Medulla oblongata (tissue), 1 donor: ENCODE data around the gene SARS2.

Experiments
- DNase-seq: peaks from one replicate; pipeline ENCODE4 v3.0.0-alpha.2; 2015; ENCODE audit errors: extremely low spot score

SARS2 gene

GRCh38 chr19:38917921-38918491, 12.6 kb downstream of the SARS2 start:
- no peak for DNase-seq

DNA sequence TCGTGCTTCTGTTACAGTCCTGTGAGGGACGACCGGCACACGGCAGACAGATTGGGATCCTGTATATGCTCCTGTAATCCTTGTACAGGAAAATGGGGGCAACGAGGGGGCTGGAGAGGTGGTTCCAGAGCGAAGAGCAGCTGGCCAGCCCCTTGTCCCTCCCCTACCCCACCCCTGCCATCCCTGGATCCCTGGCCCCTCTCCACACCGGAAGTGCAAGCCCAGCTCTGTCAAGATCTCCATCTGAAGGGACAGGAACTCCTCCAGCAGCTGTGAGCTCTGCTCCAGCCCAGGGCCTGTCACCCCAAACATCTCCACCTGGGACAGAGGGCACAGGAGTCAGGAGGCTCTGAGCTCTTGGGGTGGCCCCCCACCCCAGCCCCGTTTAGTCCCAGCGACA, 13.0 kb downstream of the SARS2 start:
- DNase-seq, result no peak

- no peak for DNase-seq
Observed at GRCh38 chr19:38915329-38916321, 14.9 kb downstream of the SARS2 start.

DNA sequence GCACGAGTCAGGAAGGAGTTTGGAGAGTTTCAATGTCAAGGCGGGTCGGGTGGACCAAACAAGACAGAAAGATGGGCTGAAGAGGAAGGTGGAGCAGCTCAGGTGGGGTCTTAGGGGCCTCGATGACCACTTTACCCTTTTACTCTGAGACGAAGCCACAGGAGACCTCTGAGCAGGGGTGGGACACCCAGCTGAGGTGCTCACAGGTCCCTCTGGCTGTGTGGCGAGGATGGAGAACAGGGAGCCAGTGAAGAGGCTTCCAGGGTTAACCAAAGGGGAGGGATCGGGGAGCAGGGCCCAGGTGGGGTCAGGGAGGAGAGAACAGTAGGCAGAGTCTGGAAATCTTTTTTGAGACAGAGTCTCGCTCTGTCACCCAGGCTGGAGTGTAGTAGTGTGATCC, 16.6 kb downstream of the SARS2 start:
- DNase-seq, result no peak

- no peak for DNase-seq
Observed at GRCh38 chr19:38912600-38913514, 17.7 kb downstream of the SARS2 start.

DNA sequence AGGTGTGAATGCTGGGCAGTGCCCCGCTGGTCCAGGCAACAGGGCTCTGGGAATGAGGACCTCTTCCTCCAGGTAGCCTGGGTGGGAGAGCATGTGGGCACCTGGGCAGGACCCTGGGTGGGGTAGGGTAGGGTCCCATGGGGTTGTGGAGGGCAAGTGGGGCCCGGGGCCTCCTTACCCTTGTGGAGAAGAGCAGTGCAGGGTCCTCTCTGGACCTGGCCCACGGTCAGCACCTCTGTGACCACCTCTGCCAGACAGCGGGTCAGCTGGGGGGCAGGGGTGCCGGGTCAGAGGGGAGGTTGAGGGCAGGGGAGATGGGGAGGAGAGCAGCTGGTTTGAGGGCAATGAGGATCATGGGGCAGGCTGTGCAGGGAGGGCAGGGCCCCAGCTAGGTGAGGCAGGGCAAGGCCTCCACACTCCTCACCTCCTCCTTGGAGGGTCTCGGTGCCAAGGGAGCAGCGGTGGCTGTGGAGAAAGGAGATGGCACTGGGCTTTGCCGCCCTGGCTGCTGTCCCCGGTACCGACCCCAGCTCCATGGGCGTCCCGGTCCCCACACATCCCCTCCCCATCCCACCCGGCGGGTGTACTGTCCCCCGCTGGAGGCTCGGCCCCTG, 19.1 kb downstream of the SARS2 start:
- no peak for DNase-seq

DNA sequence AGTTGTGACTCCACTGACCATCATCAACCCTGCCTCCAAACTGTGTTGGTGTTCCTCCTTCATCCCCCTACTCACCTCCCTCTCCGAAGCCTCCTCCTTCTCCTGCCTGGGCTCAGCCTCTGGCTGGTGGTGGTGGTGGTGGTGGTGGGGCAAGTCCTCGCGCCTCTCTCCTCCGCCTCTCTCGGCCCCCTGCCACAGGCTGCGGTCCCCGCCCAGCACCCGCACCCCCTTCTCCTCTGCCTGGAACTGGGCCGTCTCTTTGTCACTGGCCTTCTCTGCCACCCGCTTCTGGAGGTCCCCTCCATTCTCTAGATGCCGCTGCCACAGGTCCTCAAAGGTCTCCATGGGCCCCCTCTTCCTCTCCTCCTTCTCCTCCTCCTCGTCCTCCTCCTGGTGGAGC, 20.1 kb downstream of the SARS2 start:
- DNase-seq, result no peak

DNA sequence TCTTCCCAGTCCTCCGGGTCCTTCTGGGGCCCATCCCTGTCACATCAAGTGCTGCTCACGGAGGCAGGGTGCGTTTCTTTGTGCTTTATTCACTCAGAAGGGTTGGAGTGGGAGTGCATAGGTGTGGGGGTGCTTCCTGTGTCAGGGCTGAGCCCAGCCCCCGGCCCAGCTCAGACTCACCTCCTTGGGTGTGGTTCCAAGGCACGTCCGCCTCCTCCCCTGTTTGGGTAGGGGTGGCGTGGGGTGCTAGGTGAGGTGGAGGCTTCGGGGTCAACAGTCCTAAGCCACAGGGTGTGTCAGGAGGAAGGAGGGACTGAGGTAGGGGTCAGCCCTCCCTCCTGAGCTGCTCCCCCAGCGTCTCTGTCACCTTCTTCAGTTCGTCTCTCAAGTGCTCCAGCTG, 21.7 kb downstream of the SARS2 start:
- no peak for DNase-seq

GRCh38 chr19:38907670-38908069, 22.9 kb downstream of the SARS2 start:
- DNase-seq, result no peak

DNA sequence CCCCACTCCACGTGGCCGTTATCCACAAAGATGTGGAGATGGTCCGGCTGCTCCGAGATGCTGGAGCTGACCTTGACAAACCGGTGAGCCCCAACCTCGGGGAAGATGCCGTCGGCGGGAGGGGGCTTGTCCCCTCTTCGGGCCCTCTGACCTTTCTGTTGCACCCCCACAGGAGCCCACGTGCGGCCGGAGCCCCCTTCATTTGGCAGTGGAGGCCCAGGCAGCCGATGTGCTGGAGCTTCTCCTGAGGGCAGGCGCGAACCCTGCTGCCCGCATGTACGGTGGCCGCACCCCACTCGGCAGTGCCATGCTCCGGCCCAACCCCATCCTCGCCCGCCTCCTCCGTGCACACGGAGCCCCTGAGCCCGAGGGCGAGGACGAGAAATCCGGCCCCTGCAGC, 23.3 kb downstream of the SARS2 start:
- DNase-seq, result no peak

DNA sequence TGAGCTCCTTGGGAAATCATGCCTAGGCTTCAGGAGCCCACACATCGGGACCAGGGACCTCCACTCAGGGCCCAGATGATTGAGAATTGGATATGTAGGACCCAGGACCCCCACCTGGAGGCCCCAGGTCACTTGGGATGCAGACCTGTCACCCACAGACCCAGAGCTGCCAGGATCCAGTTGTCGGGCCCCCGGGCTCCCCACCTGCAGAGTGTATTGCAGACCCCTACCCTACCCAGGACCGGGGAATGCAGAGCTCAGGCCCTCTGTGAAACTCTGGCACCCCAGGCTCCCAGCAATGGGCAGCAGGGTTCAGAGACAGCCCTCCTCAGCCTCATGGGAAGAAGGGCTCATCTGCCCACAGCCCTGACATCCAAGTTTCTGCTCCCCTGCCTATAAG, 24.9 kb downstream of the SARS2 start:
- no peak for DNase-seq

GRCh38 chr19:38904581-38905539, 25.7 kb downstream of the SARS2 start:
- DNase-seq, result no peak

DNA sequence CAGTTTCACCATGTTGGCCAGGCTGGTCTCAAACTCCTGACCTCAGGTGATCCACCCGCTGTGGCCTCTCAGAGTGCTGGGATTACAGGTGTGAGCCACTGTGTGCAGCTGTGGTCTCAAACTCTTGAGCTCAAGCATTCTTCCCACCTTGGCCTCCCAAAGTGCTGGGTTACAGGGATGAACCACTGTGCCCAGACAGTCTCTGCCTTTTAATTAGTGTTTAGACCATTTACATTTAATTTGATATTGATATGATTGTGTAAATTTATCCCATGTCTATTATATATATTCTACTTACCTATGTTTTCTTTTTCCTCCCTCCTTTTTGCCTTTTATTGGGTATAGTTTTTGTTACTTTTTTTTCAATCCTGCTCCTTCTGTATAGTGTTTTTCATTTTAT, 28.9 kb downstream of the SARS2 start:
- no peak for DNase-seq

GRCh38 chr19:38900743-38901190, 29.8 kb downstream of the SARS2 start:
- no peak for DNase-seq

- DNase-seq, result peak; percentile 80
Observed at GRCh38 chr19:38900202-38900629, 30.3 kb downstream of the SARS2 start.

GRCh38 chr19:38899447-38900201, 30.9 kb downstream of the SARS2 start, which contains the start of the genes NFKBIB and SIRT2:
Gene NFKBIB (plus strand): TSS chr19:38899969. CDS start chr19:38900033, 64 bp downstream.
Gene SIRT2 (minus strand): TSS chr19:38899618. CDS start chr19:38899521, 97 bp downstream.
- DNase-seq, result peak; percentile 100

- DNase-seq, result peak; percentile 26
Observed at GRCh38 chr19:38898788-38899446, 31.6 kb downstream of the SARS2 start.

- no peak for DNase-seq
Observed at GRCh38 chr19:38894968-38895367, 35.6 kb downstream of the SARS2 start.

GRCh38 chr19:38893341-38893771, 37.2 kb downstream of the SARS2 start:
- DNase-seq, result no peak
